ENCODE measurements around the gene IRF2BPL.

Gene IRF2BPL

GRCh38 chr14:77045238-77046162, 17.0 kb upstream of the IRF2BPL start:
- POLR2A ChIA-PET (ENCODE audit: low non-redundant PET) = interaction anchor here (0.7 to 0.8 kb wide), 2 partner anchors 11 to 37 kb away, joined by 3 to 4 read pairs; no protein-coding TSS in a partner anchor
- no peak for TF ChIP-seq CTCF (conservative IDR thresholded peaks at IDR 0.05; ENCODE audit: low read depth)
- peak; percentile 34 for DNase-seq (ENCODE audit: low spot score)
- peak overlapping the region; percentile 97 for H3K27ac ChIP-seq
- CTCF ChIA-PET = interaction anchor here (1.0 to 1.5 kb wide), 3 partner anchors 22 to 132 kb away, joined by 3 to 6 read pairs (median 3); no protein-coding TSS in a partner anchor

GRCh38 chr14:77044783-77045237, 16.3 kb upstream of the IRF2BPL start:
- DNase-seq (ENCODE audit: low spot score) = peak; percentile 61
- POLR2A ChIA-PET (ENCODE audit: low non-redundant PET) = interaction anchor here (0.8 kb wide), 1 partner anchor 10 kb away, joined by 4 read pairs; no protein-coding TSS in a partner anchor
- no peak for TF ChIP-seq CTCF (conservative IDR thresholded peaks at IDR 0.05; ENCODE audit: low read depth)
- CTCF ChIA-PET = interaction anchor here (1.0 to 1.5 kb wide), 2 partner anchors 97 to 131 kb away, joined by 3 to 6 read pairs; no protein-coding TSS in a partner anchor
- peak overlapping the region; percentile 97 for H3K27ac ChIP-seq

- peak overlapping the region; percentile 97 for H3K27ac ChIP-seq
- no peak for TF ChIP-seq CTCF (conservative IDR thresholded peaks at IDR 0.05; ENCODE audit: low read depth)
- ChIA-PET CTCF (interaction anchor here (1.0 kb wide), 1 partner anchor 97 kb away, joined by 3 read pairs; no protein-coding TSS in a partner anchor), POLR2A (ENCODE audit: low non-redundant PET) (no interaction called here)
- DNase-seq (ENCODE audit: low spot score) = no peak
Measured at GRCh38 chr14:77043984-77044485, 15.5 kb upstream of the IRF2BPL start.

GRCh38 chr14:77043177-77043983, 14.9 kb upstream of the IRF2BPL start:
- TF ChIP-seq CTCF (conservative IDR thresholded peaks at IDR 0.05; ENCODE audit: low read depth) = no peak
- peak; percentile 53 for DNase-seq (ENCODE audit: low spot score)
- POLR2A ChIA-PET (ENCODE audit: low non-redundant PET) = no interaction called here
- CTCF ChIA-PET = no interaction called here
- H3K27ac ChIP-seq = peak overlapping the region; percentile 97

GRCh38 chr14:77041881-77042545, 13.5 kb upstream of the IRF2BPL start:
- POLR2A ChIA-PET (ENCODE audit: low non-redundant PET) = no interaction called here
- TF ChIP-seq CTCF (conservative IDR thresholded peaks at IDR 0.05; ENCODE audit: low read depth) = no peak
- CTCF ChIA-PET = interaction anchor here (1.4 kb wide), 1 partner anchor 12 kb away, joined by 4 read pairs; no protein-coding TSS in a partner anchor
- H3K27ac ChIP-seq = peak overlapping the region; percentile 97
- DNase-seq (ENCODE audit: low spot score) = peak; percentile 26

Measured in RWPE1 (cell line).